GM12878 (cell line): ENCODE measurements around the gene JMJD7. TPM values are rescaled to one million over a fixed set of nuclear protein-coding genes. Genes with fewer than 3 reads are reported as not detected.

Source experiments
- ATAC-seq: fragments of 200-7000 bp; cut with Tn5 transposase; 3 replicates; pipeline ENCODE4 v1.9.1; 2020; ENCODE audit warnings: mild to moderate bottlenecking, moderate library complexity
- BruUV-seq: library from RNA; stranded (reverse); fragments of 400-500 nt; replicated peaks from 2 replicates; lab custom pipeline; 2021; lab: Mats Ljungman, UMichigan
- CTCF ChIA-PET: fragments of 300-600 bp; sonication (Branson Sonifier 250); formaldehyde crosslinking; extraction: SDS; loops from one replicate; lab custom pipeline; 2021; ENCODE audit warnings: inconsistent platforms; lab: Yijun Ruan, JAX
- POLR2A ChIA-PET: fragments of 350-600 bp; formaldehyde crosslinking; extraction: SDS; loops from one replicate; lab custom pipeline; 2021; ENCODE audit warnings: inconsistent platforms; lab: Charles Lee
- RAD21 ChIA-PET: fragments of 300-600 bp; sonication (Branson Sonifier 250); formaldehyde crosslinking; loops from one replicate; lab custom pipeline; 2023; ENCODE audit warnings: antibody characterized with exemption; ENCODE audit not compliant: unreplicated experiment; lab: Charles Lee
- SMC1A ChIA-PET: fragments of 300-600 bp; sonication (Branson Sonifier 250); formaldehyde crosslinking; loops from one replicate; lab custom pipeline; 2023; ENCODE audit not compliant: unreplicated experiment, uncharacterized antibody; lab: Charles Lee
- DNase-seq: peaks from one replicate; pipeline ENCODE4 v3.0.0-alpha.2; 2011; ENCODE audit warnings: low read depth, low spot score
- FAIRE-seq: peaks from 3 replicates; lab custom pipeline; 2011; peaks lifted over from hg19 to GRCh38; lab: Jason Lieb, UNC
- H2AFZ ChIP-seq: 2 replicates; pipeline ENCODE4 v1.6.0; 2011; ENCODE audit warnings: low read depth, low read length, control low read depth; ENCODE audit not compliant: control insufficient read depth
- H3K27ac ChIP-seq: 2 replicates; pipeline ENCODE4 v1.5.1; 2011; ENCODE audit warnings: control low read depth; ENCODE audit not compliant: control insufficient read depth, insufficient read depth
- H3K27me3 ChIP-seq, 2 experiments: replicated peaks in 1 of 2; 2 replicates each; pipeline versions ENCODE4 v1.6.0 to v1.6.1; 2011; ENCODE audit warnings: low read length in 1 of 2; ENCODE audit not compliant: control insufficient read depth in 2 of 2, insufficient read depth in 2 of 2
- H3K36me3 ChIP-seq, 2 experiments: 2 replicates each; pipeline ENCODE4 v1.5.1; 2011; ENCODE audit warnings: low read length in 1 of 2; ENCODE audit not compliant: control insufficient read depth in 2 of 2, insufficient read depth in 2 of 2
- H3K4me1 ChIP-seq: 2 replicates; pipeline ENCODE4 v1.6.1; 2011; ENCODE audit warnings: mild to moderate bottlenecking, low read length, moderate library complexity, mixed read lengths; ENCODE audit not compliant: control insufficient read depth, insufficient read depth
- H3K4me2 ChIP-seq: 2 replicates; pipeline ENCODE4 v1.6.0; 2011; ENCODE audit warnings: control low read depth; ENCODE audit not compliant: control insufficient read depth, insufficient read depth
- H3K4me3 ChIP-seq: fragments of 200-600 bp; sonication (generic); 2 replicates; pipeline ENCODE4 v1.5.1; 2016
- H3K79me2 ChIP-seq: 2 replicates; pipeline ENCODE4 v1.6.0; 2011; ENCODE audit warnings: low read length; ENCODE audit not compliant: control insufficient read depth, insufficient read depth
- H3K9ac ChIP-seq: 2 replicates; pipeline ENCODE4 v1.8.0; 2011; ENCODE audit warnings: low read length, control low read depth, mixed read lengths; ENCODE audit not compliant: control insufficient read depth, insufficient read depth
- H3K9me3 ChIP-seq: replicated peaks from 3 replicates; pipeline ENCODE4 v1.5.1; 2011; ENCODE audit warnings: mild to moderate bottlenecking, low read length; ENCODE audit not compliant: control insufficient read depth, insufficient read depth
- H4K20me1 ChIP-seq: 2 replicates; pipeline ENCODE4 v1.6.0; 2011; ENCODE audit not compliant: control insufficient read depth, insufficient read depth
- BACH1 ChIP-seq: fragments of 450-650 bp; IDR thresholded peaks from 2 replicates; pipeline ENCODE4 v1.6.1; 2017; ENCODE audit warnings: mild to moderate bottlenecking, borderline replicate concordance
- BMI1 ChIP-seq: fragments of 450-650 bp; IDR thresholded peaks from 2 replicates; pipeline ENCODE4 v1.6.1; 2016; ENCODE audit warnings: mild to moderate bottlenecking, moderate library complexity, borderline replicate concordance
- CBFB ChIP-seq: IDR thresholded peaks from 2 replicates; pipeline ENCODE4 v1.6.1; 2016; ENCODE audit warnings: antibody characterized with exemption, low read depth
- CHD4 ChIP-seq: fragments of 200-600 bp; sonication (generic); IDR thresholded peaks from 2 replicates; pipeline ENCODE4 v1.6.1; 2016; ENCODE audit warnings: mild to moderate bottlenecking
- E2F4 ChIP-seq: IDR thresholded peaks from 2 replicates; pipeline ENCODE4 v1.6.1; 2012; ENCODE audit warnings: low read depth, low read length, improper control_type of control experiment
- GATAD2B ChIP-seq: fragments of 450-650 bp; conservative IDR thresholded peaks from 2 replicates; pipeline ENCODE4 v1.6.1; 2017; ENCODE audit warnings: low read depth, mild to moderate bottlenecking, moderate library complexity
- LARP7 ChIP-seq: fragments of 450-650 bp; IDR thresholded peaks from 2 replicates; pipeline ENCODE4 v1.6.1; 2017; ENCODE audit warnings: mild to moderate bottlenecking
- NR2C1 ChIP-seq: fragments of 450-650 bp; IDR thresholded peaks from 2 replicates; pipeline ENCODE4 v1.6.1; 2017; ENCODE audit warnings: antibody characterized with exemption, mild to moderate bottlenecking, moderate library complexity
- PKNOX1 ChIP-seq: fragments of 450-650 bp; IDR thresholded peaks from 2 replicates; pipeline ENCODE4 v1.6.1; 2016; ENCODE audit warnings: mild to moderate bottlenecking
- SIX5 ChIP-seq: IDR thresholded peaks from 2 replicates; pipeline ENCODE4 v1.6.1; 2011; ENCODE audit warnings: mild to moderate bottlenecking, low read depth, low read length, moderate library complexity; ENCODE audit not compliant: severe bottlenecking
- SMC3 ChIP-seq: IDR thresholded peaks from 2 replicates; pipeline ENCODE4 v1.6.1; 2011; ENCODE audit warnings: low read length, improper control_type of control experiment, borderline replicate concordance
- SREBF2 ChIP-seq: IDR thresholded peaks from 2 replicates; pipeline ENCODE4 v1.6.1; 2012; ENCODE audit warnings: mild to moderate bottlenecking, low read length
- SUPT20H ChIP-seq: IDR thresholded peaks from 2 replicates; pipeline ENCODE4 v1.6.1; 2011; ENCODE audit warnings: low read depth, mild to moderate bottlenecking, low read length, moderate library complexity, borderline replicate concordance; ENCODE audit not compliant: control insufficient read depth
- ZNF217 ChIP-seq: fragments of 450-650 bp; IDR thresholded peaks from 2 replicates; pipeline ENCODE4 v1.6.1; 2017; ENCODE audit warnings: antibody characterized with exemption, mild to moderate bottlenecking
- ZNF384 ChIP-seq: IDR thresholded peaks from 2 replicates; pipeline ENCODE4 v1.6.1; 2012; ENCODE audit warnings: low read depth, mild to moderate bottlenecking, low read length, improper control_type of control experiment, borderline replicate concordance
- ZSCAN29 ChIP-seq: fragments of 450-650 bp; IDR thresholded peaks from 2 replicates; pipeline ENCODE4 v1.6.1; 2017; ENCODE audit warnings: mild to moderate bottlenecking, moderate library complexity
- WGBS: methylation state at CpG from one replicate; pipeline ENCODE4 v1.1.6; 2016; ENCODE audit warnings: low lambda C conversion rate; ENCODE audit not compliant: insufficient replicate concordance, insufficient coverage; ENCODE audit errors: missing lambda C conversion rate; 5-methylcytosine and 5-hydroxymethylcytosine counted together
- in situ Hi-C: fragments of 300-500 bp; cut with MboI; formaldehyde crosslinking; loops from 9 replicates; pipeline ENCODE4 v1.14.3; 2018; ENCODE audit warnings: mixed read lengths
- intact Hi-C: fragments of 100-400 bp; cut with micrococcal nuclease; formaldehyde crosslinking; loops from one replicate; pipeline ENCODE4 v1.14.2; 2022; ENCODE audit not compliant: unreplicated experiment
- polyA plus RNA-seq, 11 experiments: library from polyadenylated mRNA; depleted of rRNA in 4 of 11; unstranded in 6 of 11; stranded (reverse) in 5 of 11; fragments of >200 nt; fragmentation: Nextera tagmentation in 4 of 11; fragmentation: Illumina TruSeq in 1 of 11; extraction: Ambion mirVana in 4 of 11; extraction: Trizol in 1 of 11; gene quantifications; 1 replicate in 1 of 11; 2 replicates in 10 of 11; pipeline versions ENCODE4 v1.2.1 to v1.2.3, GENCODE V29; 2011 to 2016; ENCODE audit warnings: inconsistent platforms in 2 of 11, missing spikeins in 2 of 11, low read depth in 1 of 11
- total RNA-seq, 4 experiments: library from RNA; depleted of rRNA in 3 of 4; stranded (reverse); fragments of >200 nt in 3 of 4; fragmentation: Illumina TruSeq in 1 of 4; extraction: Trizol in 1 of 4; gene quantifications; 2 replicates each; pipeline versions ENCODE4 v1.2.1 to v1.2.3, GENCODE V29; 2013 to 2021

The JMJD7 gene
- total and polyA plus RNA-seq, 10 of the 15 experiments (the other 5 are each of a cell fraction or from before 2014, with no cell fraction given) = 0.79 to 12.2 (median 6.5) TPM

- no peaks in the 10 kb centered on the region for H3K27me3 ChIP-seq
- POLR2A ChIA-PET = no interaction called here
- CTCF ChIA-PET = no interaction called here
- SMC1A ChIA-PET = no interaction called here
- FAIRE-seq = no peak
- RAD21 ChIA-PET = interaction anchor here (0.6 kb wide), 1 partner anchor 34 kb away, joined by 3 read pairs; no protein-coding TSS in a partner anchor
- no peak overlapping the region for H3K4me3 ChIP-seq
- no peak overlapping the region for H3K9ac ChIP-seq
- H4K20me1 ChIP-seq = no peaks in the 10 kb centered on the region
- H3K36me3 ChIP-seq = no peaks in the 10 kb centered on the region; a peak in 1 of 4 replicates
- TF ChIP-seq ZNF217 (no peak), BMI1 (no peak), SREBF2 (no peak), SUPT20H (no peak), GATAD2B (no peak), CBFB (no peak), PKNOX1 (no peak), ZNF384 (no peak), ZSCAN29 (no peak), E2F4 (no peak), SIX5 (no peak), LARP7 (no peak), CHD4 (no peak), SMC3 (no peak), NR2C1 (no peak), BACH1 (no peak)
- TF ChIP-seq, all 136 proteins: peak for 0
- Histone ChIP-seq H3K4me2 (no peak overlapping the region), H2AFZ (no peak overlapping the region), H3K4me1 (no peaks in the 10 kb centered on the region), H3K79me2 (no peaks in the 10 kb centered on the region), H3K9me3 (no peaks in the 10 kb centered on the region), H3K27ac (no peak overlapping the region)
- ATAC-seq (no peak), DNase-seq (no peak)
- 6% methylated on average over 6 of the region's 6 CpGs for WGBS
- in situ Hi-C loops (no loop called here), intact Hi-C loops (no loop called here)
- BruUV-seq = no TSS peak
Observed at GRCh38 chr15:41836073-41836472, 8.2 kb downstream of the JMJD7 start.
